Measurements from ENCODE around the gene DDX17.

DNA sequence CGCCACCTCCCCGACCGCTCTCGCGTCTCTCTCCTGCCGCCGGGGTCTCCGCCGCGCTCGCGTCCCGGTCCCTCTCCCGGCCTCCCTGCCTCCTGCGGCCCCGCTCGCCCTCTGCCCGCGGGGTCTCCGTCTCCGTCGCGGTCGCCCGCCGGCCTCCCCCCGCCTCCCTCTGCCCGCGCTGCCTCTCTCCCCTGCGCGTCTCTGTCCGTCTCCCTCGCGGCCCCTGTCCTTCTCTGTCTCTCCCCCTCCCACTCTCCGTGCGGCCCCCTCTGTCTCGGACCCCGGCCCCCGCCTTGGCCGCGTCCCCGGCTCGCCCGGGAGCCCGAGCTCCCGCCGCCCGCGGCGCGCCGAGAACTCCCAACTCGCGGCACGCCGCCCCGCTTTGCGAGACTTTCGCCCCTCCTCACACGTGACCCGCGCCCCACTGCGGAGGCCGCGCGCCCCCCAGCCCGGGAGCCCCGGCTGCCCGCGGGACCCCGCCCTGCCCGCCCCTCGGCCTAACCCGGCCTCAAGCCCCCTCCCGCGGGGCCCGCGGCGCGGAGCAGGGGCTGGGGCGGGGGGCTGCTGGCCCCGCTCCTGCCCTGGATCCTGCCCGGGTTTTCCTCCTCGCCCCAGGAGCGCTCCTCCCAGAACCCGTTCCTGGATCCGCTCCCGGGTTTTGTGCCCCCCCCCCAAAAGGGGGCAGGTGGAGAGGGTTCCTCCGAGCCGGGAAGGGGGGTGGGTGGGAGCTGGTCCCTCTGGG, 50.4 kb downstream of the DDX17 start:
- TF ChIP-seq, protein P1, sequence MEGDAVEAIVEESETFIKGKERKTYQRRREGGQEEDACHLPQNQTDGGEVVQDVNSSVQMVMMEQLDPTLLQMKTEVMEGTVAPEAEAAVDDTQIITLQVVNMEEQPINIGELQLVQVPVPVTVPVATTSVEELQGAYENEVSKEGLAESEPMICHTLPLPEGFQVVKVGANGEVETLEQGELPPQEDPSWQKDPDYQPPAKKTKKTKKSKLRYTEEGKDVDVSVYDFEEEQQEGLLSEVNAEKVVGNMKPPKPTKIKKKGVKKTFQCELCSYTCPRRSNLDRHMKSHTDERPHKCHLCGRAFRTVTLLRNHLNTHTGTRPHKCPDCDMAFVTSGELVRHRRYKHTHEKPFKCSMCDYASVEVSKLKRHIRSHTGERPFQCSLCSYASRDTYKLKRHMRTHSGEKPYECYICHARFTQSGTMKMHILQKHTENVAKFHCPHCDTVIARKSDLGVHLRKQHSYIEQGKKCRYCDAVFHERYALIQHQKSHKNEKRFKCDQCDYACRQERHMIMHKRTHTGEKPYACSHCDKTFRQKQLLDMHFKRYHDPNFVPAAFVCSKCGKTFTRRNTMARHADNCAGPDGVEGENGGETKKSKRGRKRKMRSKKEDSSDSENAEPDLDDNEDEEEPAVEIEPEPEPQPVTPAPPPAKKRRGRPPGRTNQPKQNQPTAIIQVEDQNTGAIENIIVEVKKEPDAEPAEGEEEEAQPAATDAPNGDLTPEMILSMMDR (IDR thresholded peaks at IDR 0.05 in 4 of 5, conservative IDR thresholded peaks at IDR 0.05 in 1 of 5), result no peak
- no peak for TF ChIP-seq POLR2A (IDR thresholded peaks at IDR 0.05)

Data from gastrocnemius medialis (tissue), 4 donors.